SH-SY5Y (cell line): ENCODE data around the gene WEE2.

ENCODE experiments used
- GATA2 ChIP-seq: IDR thresholded peaks from 2 replicates; pipeline ENCODE4 v1.6.1; 2011; ENCODE audit warnings: mild to moderate bottlenecking, low read depth, low read length
- GATA3 ChIP-seq: IDR thresholded peaks from 2 replicates; pipeline ENCODE4 v1.6.1; 2011; ENCODE audit warnings: low read depth, mild to moderate bottlenecking, low read length, moderate library complexity

GRCh38 chr7:141729020-141729419 is 20.9 kb downstream of the WEE2 start:
- TF ChIP-seq GATA3 (no peak), GATA2 (no peak)
